Epidermal melanocyte (primary cell): ENCODE measurements around the gene TSPAN32.

ENCODE experiments used
- DNase-seq: peaks from one replicate; pipeline ENCODE4 v3.0.0; 2011; ENCODE audit warnings: low spot score; ENCODE audit not compliant: insufficient read length

The TSPAN32 gene

GRCh38 chr11:2303627-2304505, 2.1 kb downstream of the TSPAN32 start:
- no peak for DNase-seq

- DNase-seq, result no peak
Measured at GRCh38 chr11:2304506-2305139, 2.8 kb downstream of the TSPAN32 start.

- no peak for DNase-seq
Measured at GRCh38 chr11:2305140-2305778, 3.4 kb downstream of the TSPAN32 start.

- no peak for DNase-seq
Measured at GRCh38 chr11:2305788-2306451, 4.1 kb downstream of the TSPAN32 start.

GRCh38 chr11:2306452-2306823, 4.6 kb downstream of the TSPAN32 start:
- DNase-seq, result no peak

- DNase-seq, result no peak
Measured at GRCh38 chr11:2306877-2307500, 5.2 kb downstream of the TSPAN32 start.

GRCh38 chr11:2307501-2308331, 5.9 kb downstream of the TSPAN32 start:
- DNase-seq, result no peak

GRCh38 chr11:2308713-2309112, 6.9 kb downstream of the TSPAN32 start:
- DNase-seq, result no peak

GRCh38 chr11:2309251-2310072, 7.6 kb downstream of the TSPAN32 start:
- DNase-seq, result no peak

GRCh38 chr11:2310073-2310785, 8.4 kb downstream of the TSPAN32 start:
- no peak for DNase-seq

- no peak for DNase-seq
Measured at GRCh38 chr11:2310786-2311352, 9.1 kb downstream of the TSPAN32 start.

- DNase-seq, result no peak
Measured at GRCh38 chr11:2311353-2312133, 9.7 kb downstream of the TSPAN32 start.

- DNase-seq, result no peak
Measured at GRCh38 chr11:2312232-2313042, 10.6 kb downstream of the TSPAN32 start.

- no peak for DNase-seq
Measured at GRCh38 chr11:2313051-2313951, 11.5 kb downstream of the TSPAN32 start.

GRCh38 chr11:2314136-2314524, 12.3 kb downstream of the TSPAN32 start:
- no peak for DNase-seq
